GM19395 (cell line): ENCODE measurements around the gene ANKRD17.
"Not testable (repeated sequence)": the region's sequence is repeated elsewhere in the genome, so short reads cannot be mapped to it uniquely, and the experiment has no call there.

Experiments
- ATAC-seq: cut with Tn5 transposase; IDR thresholded peaks from one replicate; pipeline ENCODE4 v1.9.1; 2021; ENCODE audit warnings: mild to moderate bottlenecking, moderate library complexity; ENCODE audit not compliant: unreplicated experiment

The ANKRD17 gene, protein sequence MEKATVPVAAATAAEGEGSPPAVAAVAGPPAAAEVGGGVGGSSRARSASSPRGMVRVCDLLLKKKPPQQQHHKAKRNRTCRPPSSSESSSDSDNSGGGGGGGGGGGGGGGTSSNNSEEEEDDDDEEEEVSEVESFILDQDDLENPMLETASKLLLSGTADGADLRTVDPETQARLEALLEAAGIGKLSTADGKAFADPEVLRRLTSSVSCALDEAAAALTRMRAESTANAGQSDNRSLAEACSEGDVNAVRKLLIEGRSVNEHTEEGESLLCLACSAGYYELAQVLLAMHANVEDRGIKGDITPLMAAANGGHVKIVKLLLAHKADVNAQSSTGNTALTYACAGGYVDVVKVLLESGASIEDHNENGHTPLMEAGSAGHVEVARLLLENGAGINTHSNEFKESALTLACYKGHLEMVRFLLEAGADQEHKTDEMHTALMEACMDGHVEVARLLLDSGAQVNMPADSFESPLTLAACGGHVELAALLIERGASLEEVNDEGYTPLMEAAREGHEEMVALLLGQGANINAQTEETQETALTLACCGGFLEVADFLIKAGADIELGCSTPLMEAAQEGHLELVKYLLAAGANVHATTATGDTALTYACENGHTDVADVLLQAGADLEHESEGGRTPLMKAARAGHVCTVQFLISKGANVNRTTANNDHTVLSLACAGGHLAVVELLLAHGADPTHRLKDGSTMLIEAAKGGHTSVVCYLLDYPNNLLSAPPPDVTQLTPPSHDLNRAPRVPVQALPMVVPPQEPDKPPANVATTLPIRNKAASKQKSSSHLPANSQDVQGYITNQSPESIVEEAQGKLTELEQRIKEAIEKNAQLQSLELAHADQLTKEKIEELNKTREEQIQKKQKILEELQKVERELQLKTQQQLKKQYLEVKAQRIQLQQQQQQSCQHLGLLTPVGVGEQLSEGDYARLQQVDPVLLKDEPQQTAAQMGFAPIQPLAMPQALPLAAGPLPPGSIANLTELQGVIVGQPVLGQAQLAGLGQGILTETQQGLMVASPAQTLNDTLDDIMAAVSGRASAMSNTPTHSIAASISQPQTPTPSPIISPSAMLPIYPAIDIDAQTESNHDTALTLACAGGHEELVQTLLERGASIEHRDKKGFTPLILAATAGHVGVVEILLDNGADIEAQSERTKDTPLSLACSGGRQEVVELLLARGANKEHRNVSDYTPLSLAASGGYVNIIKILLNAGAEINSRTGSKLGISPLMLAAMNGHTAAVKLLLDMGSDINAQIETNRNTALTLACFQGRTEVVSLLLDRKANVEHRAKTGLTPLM (N-terminal part only)

DNA sequence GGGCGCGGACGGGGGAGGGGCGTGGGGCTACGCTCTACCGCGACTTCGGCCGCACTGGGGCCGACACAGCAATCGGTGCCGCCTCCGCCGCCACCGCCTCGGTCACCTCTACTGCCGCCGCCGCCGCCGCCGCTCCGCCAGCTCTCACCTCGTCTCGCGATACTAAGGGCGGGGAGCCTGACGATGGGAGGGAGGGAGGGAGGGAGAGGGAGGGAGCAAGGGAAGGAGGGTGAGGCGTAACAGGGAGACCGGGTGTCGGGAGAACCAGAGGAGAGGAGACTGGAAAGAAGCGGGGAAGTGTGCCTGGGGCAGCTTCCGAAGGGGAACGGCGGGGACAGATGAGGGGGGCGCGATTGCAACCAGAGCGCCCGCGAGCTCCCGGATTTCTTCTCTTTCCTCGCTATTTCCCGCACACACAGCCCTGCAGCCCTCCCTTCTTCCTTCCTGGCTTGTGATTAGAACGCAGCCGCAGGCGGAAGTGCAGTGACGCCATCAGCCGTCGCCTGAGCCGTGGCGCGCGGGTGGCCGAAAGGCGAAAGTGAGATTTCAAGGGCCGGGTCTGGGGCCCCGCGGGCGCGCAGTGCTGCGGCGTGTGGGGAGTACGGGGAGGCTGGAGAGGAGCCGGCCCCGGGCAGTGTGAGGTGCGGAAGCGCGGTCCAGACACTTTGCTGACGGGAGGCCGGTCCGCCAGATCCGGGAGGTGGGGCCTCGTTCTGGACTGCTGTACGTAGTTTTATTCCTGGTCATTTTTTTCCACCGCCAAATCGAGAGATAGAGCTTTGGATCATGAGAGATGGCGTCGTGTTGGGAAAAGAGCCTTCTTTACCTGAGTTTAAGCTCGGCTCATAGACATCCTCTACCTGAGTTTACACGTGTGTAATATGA, at the start of gene ANKRD17:
TSS of gene ANKRD17 (minus strand) at position 113 of the 885 bp plus-strand sequence. CDS start 130 bp downstream, outside the sequence.
- ATAC-seq: peak; percentile 75

DNA sequence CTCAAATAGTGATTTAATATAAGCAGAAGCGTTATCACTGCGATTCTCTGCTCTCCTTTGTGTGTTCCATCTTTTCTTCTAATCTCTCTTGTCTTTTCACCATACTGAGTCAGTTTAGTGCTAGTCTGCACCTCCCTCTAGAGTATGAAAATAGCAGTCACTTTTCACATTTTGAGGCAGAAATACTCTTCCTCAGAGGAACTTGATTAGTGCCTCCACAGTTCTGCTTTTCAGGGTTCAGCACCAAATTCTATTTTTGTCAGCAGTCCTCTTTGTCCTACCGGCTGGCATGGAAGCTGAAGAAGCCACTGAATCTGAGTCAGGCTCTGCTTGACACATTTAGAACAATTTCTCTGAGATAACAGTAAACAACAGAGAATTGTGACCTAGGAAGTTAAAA, 49.7 kb upstream of the ANKRD17 start:
- no peak for ATAC-seq

DNA sequence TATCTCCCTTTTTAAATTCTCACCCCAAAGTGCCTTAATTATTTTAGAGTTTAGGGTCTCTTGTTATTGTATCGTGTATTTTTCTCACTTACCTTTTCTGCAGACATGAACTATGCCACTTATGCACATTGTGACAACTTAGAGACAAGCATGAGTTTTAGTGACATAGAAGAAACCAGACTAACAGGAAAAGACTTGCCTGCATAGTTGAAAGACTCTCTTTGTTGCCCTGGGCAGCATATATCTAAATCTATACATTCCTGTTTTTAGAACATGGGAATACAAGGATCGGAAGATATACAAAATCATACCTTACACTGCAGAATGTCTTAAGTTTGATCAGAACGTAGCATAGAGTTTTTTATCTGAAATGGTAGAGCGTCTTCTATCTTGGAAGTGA, 45.1 kb upstream of the ANKRD17 start:
- ATAC-seq: no peak

DNA sequence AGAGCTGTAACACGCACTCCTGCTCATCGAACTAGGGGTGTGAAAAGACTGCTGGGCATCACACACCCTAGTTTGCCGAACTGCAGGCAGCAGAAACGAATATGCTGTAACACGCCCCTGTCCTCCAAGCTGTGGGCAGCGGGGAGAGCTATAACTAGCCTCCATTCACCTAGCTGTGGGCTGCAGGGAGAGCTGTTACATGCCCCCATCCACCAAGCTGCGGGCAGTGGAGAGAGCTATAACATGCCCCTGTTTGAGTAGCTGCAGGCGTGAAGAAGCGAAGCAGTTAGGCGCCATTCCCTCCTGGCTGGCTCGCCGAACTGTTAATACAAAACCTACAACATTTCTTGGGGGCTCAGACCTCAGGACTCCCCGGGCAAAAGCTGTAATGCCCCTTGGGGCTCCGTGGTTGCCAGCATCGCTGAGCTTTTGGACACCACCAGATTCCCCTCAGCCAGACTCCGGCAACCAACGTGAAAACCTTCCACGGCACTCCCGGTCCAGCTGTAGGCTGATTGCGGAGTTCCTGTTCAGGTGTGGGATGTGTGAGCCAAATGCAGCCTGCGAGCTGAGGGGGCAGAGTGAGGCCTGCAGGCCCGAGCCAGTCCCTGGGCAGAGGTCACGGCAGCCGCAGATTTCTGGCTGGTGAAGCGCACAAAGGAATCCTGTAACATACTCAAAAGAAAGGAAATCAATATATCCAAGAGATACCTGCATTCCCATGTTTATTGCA, 41.1 kb upstream of the ANKRD17 start:
- ATAC-seq: no peak

DNA sequence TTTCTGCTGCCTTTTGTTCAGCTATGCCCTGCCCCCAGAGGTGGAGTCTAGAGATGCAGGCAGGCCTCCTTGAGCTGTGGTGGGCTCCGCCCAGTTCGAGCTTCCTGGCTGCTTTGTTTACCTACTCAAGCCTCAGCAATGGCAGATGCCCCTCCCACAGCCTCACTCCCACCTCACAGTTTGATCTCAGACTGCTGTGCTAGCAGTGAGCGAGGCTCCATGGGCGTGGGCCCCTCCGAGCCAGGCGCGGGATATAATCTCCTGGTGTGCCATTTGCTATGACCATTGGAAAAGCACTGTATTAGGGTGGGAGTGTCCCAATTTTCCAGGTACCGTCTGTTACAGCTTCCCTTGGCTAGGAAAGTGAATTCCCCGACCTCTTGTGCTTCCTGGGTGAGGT, 34.1 kb upstream of the ANKRD17 start:
- ATAC-seq: not testable (repeated sequence)

DNA sequence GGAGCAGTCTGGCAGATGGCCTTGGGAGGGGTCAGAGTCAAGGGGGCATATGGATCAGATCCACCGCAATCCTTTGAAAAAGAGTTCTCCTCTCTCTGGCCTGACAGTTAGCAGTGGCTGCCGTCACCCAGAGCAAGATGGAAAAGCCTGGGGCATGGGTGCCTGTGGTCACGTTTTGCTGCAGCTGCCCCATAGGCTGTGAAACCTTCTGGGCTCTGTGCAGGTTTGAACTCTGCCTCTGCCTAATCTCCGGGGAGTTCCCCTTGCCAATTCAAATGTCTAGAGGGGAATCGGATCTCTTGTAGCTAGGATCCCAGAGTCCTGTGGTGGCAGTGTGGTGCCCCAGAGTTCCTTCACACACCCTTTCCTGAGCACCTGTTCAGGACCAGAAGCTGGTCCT, 23.4 kb upstream of the ANKRD17 start:
- ATAC-seq: no peak

DNA sequence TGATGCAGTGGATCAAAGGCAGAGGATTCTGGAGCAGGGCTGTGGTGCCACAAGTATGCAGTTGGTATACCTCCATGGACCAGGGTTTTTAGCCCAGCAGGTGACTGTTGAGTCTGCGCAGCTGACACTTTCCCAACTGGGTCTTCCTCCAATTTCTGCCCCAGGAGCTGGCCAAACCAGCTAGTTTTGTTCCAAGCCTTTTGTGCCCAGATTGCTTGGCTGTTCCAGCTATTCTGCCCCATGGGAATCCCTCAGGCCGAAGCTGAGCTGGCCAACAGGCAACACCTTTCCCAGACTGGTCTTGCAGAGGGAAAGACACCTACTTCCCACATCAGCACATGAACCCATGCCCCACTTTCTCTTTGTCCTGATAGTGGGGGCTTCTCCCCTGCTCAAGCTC, 22.8 kb upstream of the ANKRD17 start:
- no peak for ATAC-seq

DNA sequence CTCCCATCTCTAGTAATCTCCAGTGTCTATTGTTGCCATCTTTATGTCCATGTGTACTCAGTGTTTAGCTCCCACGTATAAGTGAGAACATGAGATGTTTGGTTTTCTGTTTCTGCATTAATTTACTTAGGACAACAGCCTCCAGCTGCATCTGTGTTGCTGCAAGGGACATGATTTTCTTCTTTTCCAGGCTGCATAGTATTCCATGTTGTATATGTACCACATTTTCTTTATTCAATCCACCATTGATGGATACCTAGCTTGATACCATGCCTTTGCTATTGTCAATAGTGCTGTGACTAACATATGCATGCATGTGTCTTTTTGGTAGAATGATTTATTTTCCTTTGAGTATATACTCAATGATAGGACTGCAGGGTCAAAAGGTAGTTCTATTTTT, 18.6 kb upstream of the ANKRD17 start:
- no peak for ATAC-seq

DNA sequence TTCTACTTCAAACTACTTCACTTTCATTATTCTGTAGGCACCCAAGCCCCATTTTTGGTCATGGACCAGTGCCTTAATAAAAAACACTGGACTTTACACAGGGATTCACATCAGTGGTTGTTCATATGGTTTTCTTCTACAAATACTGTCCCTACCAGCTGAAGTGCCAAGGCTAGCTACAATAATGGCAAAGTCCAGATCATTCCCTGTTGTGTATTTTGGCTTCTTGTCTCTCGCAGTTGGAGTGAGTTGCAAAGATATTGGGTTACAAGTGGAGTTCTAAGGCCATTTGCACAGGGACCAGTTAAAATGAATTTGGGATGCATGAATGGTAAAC, 16.7 kb upstream of the ANKRD17 start:
- ATAC-seq: no peak

DNA sequence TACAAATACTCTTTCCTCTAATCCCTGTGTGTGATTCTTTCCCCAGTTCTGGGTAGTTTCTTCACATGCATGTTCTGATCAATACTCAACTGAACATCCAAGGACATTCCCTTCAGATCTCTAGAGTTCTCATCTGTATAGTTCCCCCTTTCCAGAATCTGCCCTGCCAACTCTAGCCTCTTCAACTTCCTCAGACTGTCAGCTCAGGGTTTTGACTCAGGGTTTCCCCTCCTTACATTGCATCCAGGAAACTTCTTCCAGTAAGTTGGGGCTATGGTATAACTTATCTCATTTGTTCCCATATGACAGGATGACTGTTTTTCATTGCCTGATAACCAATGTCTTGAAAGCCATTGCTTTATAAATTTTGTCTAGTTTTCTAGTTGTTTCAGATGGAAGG, 14.2 kb upstream of the ANKRD17 start:
- no peak for ATAC-seq

DNA sequence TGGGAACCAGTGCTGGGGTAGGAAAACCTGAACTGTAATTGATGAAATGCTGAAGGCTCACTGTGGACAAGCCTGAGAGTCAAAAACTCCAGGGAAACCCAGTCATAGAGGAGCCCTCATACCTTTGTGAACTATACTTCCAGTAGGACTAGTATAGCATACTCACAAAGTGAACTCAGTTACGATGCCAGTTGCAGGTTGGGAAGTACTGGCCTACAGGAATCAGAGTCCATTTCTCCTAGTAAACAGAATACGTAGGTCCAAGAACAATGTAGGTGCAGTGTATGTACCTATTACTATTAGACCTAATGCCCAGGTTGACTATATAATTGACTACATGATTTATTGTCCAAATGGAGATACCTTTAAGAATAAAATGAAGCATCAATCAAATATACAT, 8.5 kb upstream of the ANKRD17 start:
- no peak for ATAC-seq

DNA sequence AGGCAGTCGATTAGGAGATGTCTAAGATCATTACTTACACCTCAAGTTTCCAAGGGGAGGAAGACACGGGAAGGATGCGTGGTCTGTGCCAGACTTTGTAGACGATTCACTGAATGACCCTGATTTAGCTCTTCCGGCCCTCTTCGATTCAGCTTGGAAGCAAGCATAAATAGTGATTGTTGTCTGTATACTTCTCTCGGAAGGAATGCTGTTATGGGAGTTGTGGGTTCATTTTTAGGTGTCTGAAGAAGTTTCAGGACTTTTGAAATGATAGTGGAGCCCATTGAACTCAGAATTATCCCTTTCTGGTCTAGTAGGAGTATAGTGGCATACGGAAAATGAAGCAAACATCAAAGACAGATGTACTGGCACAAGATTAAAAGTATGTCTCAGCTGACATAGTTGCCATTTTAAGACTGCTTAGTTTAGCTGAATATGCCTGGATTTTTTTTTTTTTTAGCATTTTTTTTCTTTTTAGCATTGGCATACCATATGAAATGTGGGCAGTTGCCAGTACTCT, 1.0 kb upstream of the ANKRD17 start:
- peak; percentile 16 for ATAC-seq

DNA sequence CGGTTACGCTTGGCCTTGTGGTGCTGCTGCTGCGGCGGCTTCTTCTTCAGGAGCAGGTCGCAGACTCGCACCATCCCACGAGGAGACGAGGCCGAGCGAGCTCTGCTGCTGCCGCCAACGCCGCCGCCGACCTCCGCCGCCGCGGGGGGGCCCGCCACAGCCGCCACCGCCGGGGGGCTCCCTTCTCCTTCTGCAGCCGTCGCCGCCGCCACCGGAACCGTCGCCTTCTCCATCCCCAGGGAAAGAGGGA, 237 bp downstream of the ANKRD17 start:
- peak; percentile 33 for ATAC-seq

DNA sequence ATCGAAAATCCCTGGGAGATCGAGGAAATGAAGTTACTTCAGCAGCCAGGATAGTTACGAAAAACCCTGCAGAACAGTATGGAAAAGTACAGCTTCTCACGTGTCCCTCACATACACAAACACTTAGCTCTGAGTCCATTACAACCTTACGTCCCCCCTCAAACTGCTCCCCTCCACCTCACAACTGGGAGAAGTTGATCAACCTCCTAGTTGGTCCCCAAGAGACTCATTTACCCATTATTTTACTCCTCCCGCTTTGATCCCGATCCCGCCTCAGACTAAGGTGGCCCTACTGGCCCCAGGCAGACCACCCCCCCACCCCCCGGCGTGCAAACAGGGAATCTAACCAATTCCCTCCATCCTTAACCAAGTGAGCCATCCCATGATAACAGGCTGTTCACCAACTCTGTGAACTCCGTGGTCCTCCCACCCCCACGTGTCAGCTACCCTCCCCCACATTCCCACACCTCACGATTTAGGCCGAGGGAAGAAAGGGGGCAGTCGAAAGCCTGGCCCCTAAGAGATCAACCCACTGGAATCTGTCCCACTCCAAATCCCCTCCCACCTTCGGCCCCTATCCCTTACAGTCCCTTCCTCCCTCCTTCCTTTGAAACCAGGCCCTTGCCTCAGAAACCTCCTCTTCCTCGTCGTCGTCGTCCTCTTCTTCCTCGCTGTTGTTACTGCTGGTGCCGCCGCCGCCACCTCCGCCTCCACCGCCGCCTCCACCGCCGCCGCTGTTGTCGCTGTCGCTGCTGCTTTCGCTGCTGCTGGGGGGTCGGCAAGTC, 755 bp downstream of the ANKRD17 start:
- peak; percentile 0 for ATAC-seq

DNA sequence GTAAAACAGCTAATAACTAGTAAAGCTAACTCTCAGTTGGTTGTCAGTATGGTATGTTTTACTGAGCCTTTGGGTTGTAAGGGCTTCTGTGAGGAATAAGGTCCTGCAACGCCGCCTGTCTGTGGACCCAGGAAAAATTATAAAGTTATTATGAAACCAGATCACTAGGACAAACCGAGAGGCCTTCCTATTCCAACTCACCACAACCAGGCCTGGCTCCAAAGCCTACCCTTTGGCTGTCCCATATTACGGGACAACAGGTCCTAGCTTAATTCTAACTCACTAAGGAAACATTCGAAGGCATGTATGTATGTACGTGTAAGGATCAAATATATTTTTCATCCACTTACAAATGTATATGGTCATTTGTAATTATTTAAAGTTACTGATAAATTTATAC, 1.4 kb downstream of the ANKRD17 start:
- no peak for ATAC-seq

DNA sequence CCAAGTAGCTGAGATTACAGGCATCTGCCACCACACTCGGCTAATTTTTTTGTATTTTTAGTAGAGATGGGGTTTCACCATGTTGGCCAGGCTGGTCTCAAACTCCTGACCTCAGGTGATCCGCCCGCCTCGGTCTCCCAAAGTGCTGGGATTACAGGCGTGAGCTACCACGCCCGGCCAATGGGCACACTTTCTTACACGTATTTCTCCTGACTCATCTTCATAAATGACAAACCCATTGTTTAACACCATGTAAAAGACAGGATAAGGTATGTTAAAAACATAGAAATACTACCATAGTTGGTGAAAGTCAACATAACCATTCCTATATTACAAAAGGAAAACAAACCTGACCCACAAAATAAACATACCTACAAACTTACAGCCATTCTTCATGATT, 2.8 kb downstream of the ANKRD17 start:
- ATAC-seq: not testable (repeated sequence)

DNA sequence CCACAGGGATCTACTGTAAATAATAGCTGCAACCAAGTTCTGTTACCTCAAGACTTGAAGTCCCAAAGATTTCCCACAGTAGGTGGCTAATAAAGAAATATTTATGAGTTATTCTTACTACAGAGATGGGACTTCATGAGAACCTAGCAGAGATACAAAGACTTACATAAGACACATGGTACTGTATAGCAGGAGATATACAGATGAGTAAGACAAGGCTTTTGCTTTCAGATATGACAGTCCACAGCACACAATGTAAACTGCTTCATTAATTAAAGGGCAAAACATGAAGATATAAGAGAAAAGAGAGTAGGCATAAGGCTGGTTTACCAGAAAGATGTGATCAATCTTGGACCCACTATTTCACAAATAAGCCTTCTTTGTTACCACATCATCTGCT, 6.6 kb downstream of the ANKRD17 start:
- no peak for ATAC-seq

DNA sequence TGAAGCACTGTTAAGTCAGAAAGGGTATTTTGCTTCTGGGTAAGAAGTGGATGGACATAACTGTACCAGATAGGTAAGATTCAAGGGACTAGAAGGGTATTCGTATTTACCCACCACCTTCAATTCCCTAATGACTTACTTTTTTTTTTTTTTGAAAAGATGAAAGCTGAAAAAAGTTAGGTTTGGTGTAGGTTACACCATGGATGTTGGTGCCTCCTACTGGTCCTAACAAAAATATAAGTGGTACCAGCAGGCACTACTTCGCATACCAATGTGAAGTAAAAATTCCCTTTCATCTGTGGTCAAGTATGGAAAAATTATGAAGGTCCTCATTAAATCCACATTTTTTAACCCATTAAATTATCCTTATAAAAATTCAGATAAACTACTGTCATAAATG, 7.2 kb downstream of the ANKRD17 start:
- ATAC-seq: no peak

DNA sequence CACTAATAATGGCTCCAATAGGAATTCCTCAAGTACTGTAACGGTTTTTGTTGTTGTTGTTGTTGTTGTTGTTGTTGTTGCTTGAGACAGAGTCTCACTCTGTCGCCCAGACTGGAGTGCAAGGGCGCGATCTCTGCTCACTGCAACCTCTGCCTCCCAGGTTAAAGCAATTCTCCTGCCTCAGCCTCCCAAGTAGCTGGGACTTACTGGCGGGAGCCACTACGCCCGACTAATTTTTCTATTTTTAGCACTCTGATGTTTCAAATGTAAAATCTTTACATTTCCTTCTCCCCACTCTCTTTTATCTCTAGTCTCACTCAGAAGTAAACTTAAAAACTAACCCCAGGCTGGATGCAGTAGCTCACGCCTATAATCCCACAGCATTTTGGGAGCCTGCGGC, 8.0 kb downstream of the ANKRD17 start:
- ATAC-seq: no peak
